ENCODE data around the gene AP1G1.

- no peak for TF ChIP-seq CTCF (IDR thresholded peaks at IDR 0.05)
- TF ChIP-seq POLR2A (IDR thresholded peaks at IDR 0.05): no peak
Observed at GRCh38 chr16:71698491-71698890, 110.1 kb downstream of the AP1G1 start.

Data from thyroid gland (tissue), 4 donors.